Mammary microvascular endothelial cell (primary cell): Measurements from ENCODE around the gene DOCK4. TPM values are rescaled to one million over a fixed set of nuclear protein-coding genes. Genes with fewer than 3 reads are reported as not detected.

ENCODE experiments used
- total RNA-seq: library from RNA; depleted of rRNA; stranded (reverse); fragments of >200 nt; gene quantifications from 2 replicates; pipeline ENCODE4 v1.2.3, GENCODE V29; 2015

Gene DOCK4, protein sequence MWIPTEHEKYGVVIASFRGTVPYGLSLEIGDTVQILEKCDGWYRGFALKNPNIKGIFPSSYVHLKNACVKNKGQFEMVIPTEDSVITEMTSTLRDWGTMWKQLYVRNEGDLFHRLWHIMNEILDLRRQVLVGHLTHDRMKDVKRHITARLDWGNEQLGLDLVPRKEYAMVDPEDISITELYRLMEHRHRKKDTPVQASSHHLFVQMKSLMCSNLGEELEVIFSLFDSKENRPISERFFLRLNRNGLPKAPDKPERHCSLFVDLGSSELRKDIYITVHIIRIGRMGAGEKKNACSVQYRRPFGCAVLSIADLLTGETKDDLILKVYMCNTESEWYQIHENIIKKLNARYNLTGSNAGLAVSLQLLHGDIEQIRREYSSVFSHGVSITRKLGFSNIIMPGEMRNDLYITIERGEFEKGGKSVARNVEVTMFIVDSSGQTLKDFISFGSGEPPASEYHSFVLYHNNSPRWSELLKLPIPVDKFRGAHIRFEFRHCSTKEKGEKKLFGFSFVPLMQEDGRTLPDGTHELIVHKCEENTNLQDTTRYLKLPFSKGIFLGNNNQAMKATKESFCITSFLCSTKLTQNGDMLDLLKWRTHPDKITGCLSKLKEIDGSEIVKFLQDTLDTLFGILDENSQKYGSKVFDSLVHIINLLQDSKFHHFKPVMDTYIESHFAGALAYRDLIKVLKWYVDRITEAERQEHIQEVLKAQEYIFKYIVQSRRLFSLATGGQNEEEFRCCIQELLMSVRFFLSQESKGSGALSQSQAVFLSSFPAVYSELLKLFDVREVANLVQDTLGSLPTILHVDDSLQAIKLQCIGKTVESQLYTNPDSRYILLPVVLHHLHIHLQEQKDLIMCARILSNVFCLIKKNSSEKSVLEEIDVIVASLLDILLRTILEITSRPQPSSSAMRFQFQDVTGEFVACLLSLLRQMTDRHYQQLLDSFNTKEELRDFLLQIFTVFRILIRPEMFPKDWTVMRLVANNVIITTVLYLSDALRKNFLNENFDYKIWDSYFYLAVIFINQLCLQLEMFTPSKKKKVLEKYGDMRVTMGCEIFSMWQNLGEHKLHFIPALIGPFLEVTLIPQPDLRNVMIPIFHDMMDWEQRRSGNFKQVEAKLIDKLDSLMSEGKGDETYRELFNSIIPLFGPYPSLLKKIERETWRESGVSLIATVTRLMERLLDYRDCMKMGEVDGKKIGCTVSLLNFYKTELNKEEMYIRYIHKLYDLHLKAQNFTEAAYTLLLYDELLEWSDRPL (N-terminal part only)
- 48.5 and 50.3 TPM in 2 replicates for total RNA-seq

DNA sequence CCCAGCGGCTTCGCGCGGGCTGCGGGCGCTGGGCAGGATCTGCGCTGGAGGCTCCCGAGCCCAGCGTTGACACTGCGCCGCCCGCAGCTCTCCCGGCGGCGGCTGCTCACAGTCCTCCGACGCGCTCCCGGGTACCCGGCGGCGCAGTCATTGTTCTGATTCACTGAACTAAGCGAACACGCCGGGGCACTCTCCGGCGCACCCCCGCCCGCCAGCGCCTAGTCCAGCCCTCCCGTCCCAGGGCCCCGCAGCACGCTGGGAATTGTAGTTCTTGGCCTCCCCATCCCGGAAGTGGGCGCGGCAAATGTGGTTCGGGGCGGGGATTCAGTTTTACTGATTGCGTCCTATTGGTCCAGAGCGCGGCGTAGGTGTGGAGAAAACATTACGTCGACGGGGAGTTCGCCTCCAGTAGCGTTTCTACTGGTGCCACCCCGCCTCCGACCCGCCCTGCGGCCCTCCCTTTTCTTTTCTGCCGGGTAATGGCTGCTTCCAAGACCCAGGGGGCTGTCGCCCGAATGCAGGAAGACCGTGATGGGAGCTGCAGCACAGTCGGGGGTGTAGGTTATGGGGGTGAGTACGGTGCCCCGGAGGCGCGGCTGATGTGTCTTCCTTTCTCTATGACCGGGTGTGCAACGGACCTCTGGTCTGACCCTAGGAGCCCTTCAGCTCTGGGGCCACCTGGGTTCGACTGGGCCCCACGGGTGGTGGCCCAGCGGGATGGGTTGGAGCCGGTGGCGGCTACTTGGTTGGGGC lies at the start of gene DOCK4, which contains the start of gene ZNF277:
Gene DOCK4 (minus strand): TSS at position 162 of the 753 bp plus-strand sequence. CDS start 261 bp downstream, outside the sequence.
Gene ZNF277 (plus strand): TSS at position 458 of the 753 bp plus-strand sequence. CDS start 22 bp downstream, at position 480.

Other genes with a start within 250 kb of the DOCK4 start
- 17.0 and 18.3 TPM in 2 replicates for gene ZNF277, start 296 bp upstream of the DOCK4 start, total RNA-seq
- 24.3 and 31.8 TPM in 2 replicates for gene IFRD1, start 244.1 kb upstream of the DOCK4 start, total RNA-seq